Endodermal cell (in vitro differentiated cells): Measurements from ENCODE around the gene TFEB. TPM values are rescaled to one million over a fixed set of nuclear protein-coding genes. Genes with fewer than 3 reads are reported as not detected.

ENCODE experiments used
- DNase-seq: peaks from one replicate; pipeline ENCODE4 v3.0.0-alpha.2; 2017
- H3K27ac ChIP-seq: 2 replicates; pipeline ENCODE4 v1.5.1; 2013; ENCODE audit warnings: mild to moderate bottlenecking, low read depth, low read length, moderate library complexity
- H3K27me3 ChIP-seq: 2 replicates; pipeline ENCODE4 v1.6.1; 2013; ENCODE audit warnings: mild to moderate bottlenecking, low read length, moderate library complexity; ENCODE audit not compliant: insufficient read depth, control insufficient read depth, poor library complexity, severe bottlenecking
- H3K36me3 ChIP-seq: 2 replicates; pipeline ENCODE4 v1.7.0; 2013; ENCODE audit warnings: mild to moderate bottlenecking, low read length, moderate library complexity; ENCODE audit not compliant: control insufficient read depth, insufficient read depth
- H3K4me1 ChIP-seq: one replicate; pipeline ENCODE4 v1.7.0; 2013; ENCODE audit warnings: low read length; ENCODE audit not compliant: control insufficient read depth, insufficient read depth
- H3K4me3 ChIP-seq: 2 replicates; pipeline ENCODE4 v1.5.1; 2013; ENCODE audit warnings: mild to moderate bottlenecking, low read length, moderate library complexity
- H3K9ac ChIP-seq: 2 replicates; pipeline ENCODE4 v1.6.1; 2013; ENCODE audit warnings: mild to moderate bottlenecking, low read length, moderate library complexity; ENCODE audit not compliant: poor library complexity, severe bottlenecking; ENCODE audit errors: extremely low read depth
- H3K9me3 ChIP-seq: 2 replicates; pipeline ENCODE4 v1.6.1; 2013; ENCODE audit warnings: mild to moderate bottlenecking, low read length, moderate library complexity; ENCODE audit not compliant: control insufficient read depth
- H3K27ac Mint-ChIP-seq: 2 replicates; pipeline ENCODE4 v1.8.0; 2020; ENCODE audit warnings: mixed read lengths
- H3K27me3 Mint-ChIP-seq: 2 replicates; pipeline ENCODE4 v1.8.0; 2021; ENCODE audit warnings: mild to moderate bottlenecking, mixed read lengths; ENCODE audit not compliant: insufficient read depth
- H3K36me3 Mint-ChIP-seq: 2 replicates; pipeline ENCODE4 v1.8.0; 2020; ENCODE audit warnings: low read depth, mixed read lengths
- H3K4me1 Mint-ChIP-seq: 2 replicates; pipeline ENCODE4 v1.8.0; 2020; ENCODE audit warnings: mixed read lengths
- H3K4me3 Mint-ChIP-seq: 2 replicates; pipeline ENCODE4 v1.8.0; 2020; ENCODE audit warnings: mild to moderate bottlenecking, moderate library complexity, mixed read lengths
- H3K9me3 Mint-ChIP-seq: 2 replicates; pipeline ENCODE4 v1.8.0; 2020; ENCODE audit warnings: mild to moderate bottlenecking, mixed read lengths
- WGBS, 2 experiments: methylation state at CpG; one replicate each; pipeline versions ENCODE4 v1.1.5 to v1.1.7; 2013; ENCODE audit warnings: missing lambda C conversion rate in 2 of 2, mixed read lengths in 1 of 2; ENCODE audit not compliant: insufficient coverage in 1 of 2, insufficient read length in 1 of 2; 5-methylcytosine and 5-hydroxymethylcytosine counted together
- total RNA-seq, 2 donors: library from RNA; stranded (reverse); fragmentation: NEBNext Ultra II Directional in 1 of 2; extraction: Animal tissue kit (Norgen Biotek cat#: 25700) in 1 of 2; gene quantifications; 2 replicates in 1 of 2; 3 replicates in 1 of 2; pipeline ENCODE4 v1.2.1, GENCODE V29; 2021
- TF ChIP-seq, protein P1 (sequence below): fragments of 200-600 bp; sonication (generic); conservative IDR thresholded peaks from 2 replicates; pipeline ENCODE4 v1.5.0; 2021; ENCODE audit warnings: antibody characterized with exemption, mild to moderate bottlenecking

TFEB gene
- total RNA-seq, 2 donors from 2014 or later: 0.24 TPM; not detected in 1

- no peaks in the 10 kb centered on the region for H3K36me3 Mint-ChIP-seq
- Histone ChIP-seq H3K4me1 (no peaks in the 10 kb centered on the region), H3K27me3 (no peaks in the 10 kb centered on the region), H3K36me3 (no peaks in the 10 kb centered on the region), H3K27ac (no peak overlapping the region), H3K9ac (no peak overlapping the region), H3K4me3 (no peak overlapping the region), H3K9me3 (no peaks in the 10 kb centered on the region)
- H3K27me3 Mint-ChIP-seq: peaks cover 4% of the 10 kb centered on the region
- H3K4me3 Mint-ChIP-seq: no peak overlapping the region
- no peaks in the 10 kb centered on the region for H3K9me3 Mint-ChIP-seq
- TF ChIP-seq, protein P1, sequence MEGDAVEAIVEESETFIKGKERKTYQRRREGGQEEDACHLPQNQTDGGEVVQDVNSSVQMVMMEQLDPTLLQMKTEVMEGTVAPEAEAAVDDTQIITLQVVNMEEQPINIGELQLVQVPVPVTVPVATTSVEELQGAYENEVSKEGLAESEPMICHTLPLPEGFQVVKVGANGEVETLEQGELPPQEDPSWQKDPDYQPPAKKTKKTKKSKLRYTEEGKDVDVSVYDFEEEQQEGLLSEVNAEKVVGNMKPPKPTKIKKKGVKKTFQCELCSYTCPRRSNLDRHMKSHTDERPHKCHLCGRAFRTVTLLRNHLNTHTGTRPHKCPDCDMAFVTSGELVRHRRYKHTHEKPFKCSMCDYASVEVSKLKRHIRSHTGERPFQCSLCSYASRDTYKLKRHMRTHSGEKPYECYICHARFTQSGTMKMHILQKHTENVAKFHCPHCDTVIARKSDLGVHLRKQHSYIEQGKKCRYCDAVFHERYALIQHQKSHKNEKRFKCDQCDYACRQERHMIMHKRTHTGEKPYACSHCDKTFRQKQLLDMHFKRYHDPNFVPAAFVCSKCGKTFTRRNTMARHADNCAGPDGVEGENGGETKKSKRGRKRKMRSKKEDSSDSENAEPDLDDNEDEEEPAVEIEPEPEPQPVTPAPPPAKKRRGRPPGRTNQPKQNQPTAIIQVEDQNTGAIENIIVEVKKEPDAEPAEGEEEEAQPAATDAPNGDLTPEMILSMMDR: peak; percentile 17
- H3K4me1 Mint-ChIP-seq: peaks cover 5% of the 10 kb centered on the region
- DNase-seq: no peak
- no peak overlapping the region for H3K27ac Mint-ChIP-seq
- 83 to 87% methylated on average over 3 to 6 of the region's 6 CpGs for WGBS, 2 experiments
These were observed 39.6 kb downstream of the TFEB start for GRCh38 chr6:41695825-41696224.

- 86 to 87% methylated on average over 6 of the region's 6 CpGs for WGBS, 2 experiments
- TF ChIP-seq, protein P1: no peak
- DNase-seq: no peak
- Mint-ChIP-seq H3K4me3 (no peak overlapping the region), H3K27ac (peak overlapping the region; percentile 42), H3K27me3 (peaks cover 4% of the 10 kb centered on the region), H3K4me1 (no peaks in the 10 kb centered on the region), H3K9me3 (no peaks in the 10 kb centered on the region), H3K36me3 (no peaks in the 10 kb centered on the region)
- H3K4me3 ChIP-seq: no peak overlapping the region
- no peaks in the 10 kb centered on the region for H3K9me3 ChIP-seq
- H3K27me3 ChIP-seq: no peaks in the 10 kb centered on the region
- H3K4me1 ChIP-seq: no peaks in the 10 kb centered on the region
- H3K9ac ChIP-seq: no peak overlapping the region
- H3K27ac ChIP-seq: no peak overlapping the region
- H3K36me3 ChIP-seq: no peaks in the 10 kb centered on the region
These were observed 40.4 kb downstream of the TFEB start for GRCh38 chr6:41694815-41695526.

- H3K27me3 Mint-ChIP-seq: peaks cover 6% of the 10 kb centered on the region
- Histone ChIP-seq H3K36me3 (no peaks in the 10 kb centered on the region), H3K27me3 (no peaks in the 10 kb centered on the region), H3K9me3 (no peaks in the 10 kb centered on the region), H3K4me3 (no peak overlapping the region), H3K27ac (no peak overlapping the region), H3K4me1 (no peaks in the 10 kb centered on the region), H3K9ac (no peak overlapping the region)
- DNase-seq: no peak
- 73 to 86% methylated on average over 3 to 9 of the region's 10 CpGs for WGBS, 2 experiments
- no peak overlapping the region for H3K4me3 Mint-ChIP-seq
- H3K9me3 Mint-ChIP-seq: no peaks in the 10 kb centered on the region
- no peak overlapping the region for H3K27ac Mint-ChIP-seq
- H3K36me3 Mint-ChIP-seq: no peaks in the 10 kb centered on the region
- no peaks in the 10 kb centered on the region for H3K4me1 Mint-ChIP-seq
- TF ChIP-seq, protein P1: no peak
These were observed 41.8 kb downstream of the TFEB start for GRCh38 chr6:41693281-41694240.
